Inferior parietal cortex (tissue), 1 donor: ENCODE measurements around the gene GNAL.
"Not testable (repeated sequence)": the region's sequence is repeated elsewhere in the genome, so short reads cannot be mapped to it uniquely, and the experiment has no call there.

Experiments
- DNase-seq: peaks from one replicate; pipeline ENCODE4 v3.0.0-alpha.2; 2016; ENCODE audit errors: extremely low spot score

GNAL gene

GRCh38 chr18:11906926-11907874 is 218.1 kb downstream of the GNAL start:
- no peak for DNase-seq

GRCh38 chr18:11908182-11909060 is 219.4 kb downstream of the GNAL start, which contains the start of gene MPPE1:
Gene MPPE1, minus strand, starts transcription at chr18:11908317. Its CDS starts 11,053 bp downstream, at chr18:11897264.
- DNase-seq = peak; percentile 85

GRCh38 chr18:11909061-11909455 is 220.0 kb downstream of the GNAL start:
- DNase-seq = peak; percentile 45

GRCh38 chr18:11909591-11910026 is 220.5 kb downstream of the GNAL start:
- DNase-seq = no peak

- not testable (repeated sequence) for DNase-seq
Measured at GRCh38 chr18:11916880-11917279, 227.8 kb downstream of the GNAL start.

- not testable (repeated sequence) for DNase-seq
Measured at GRCh38 chr18:11919522-11919921, 230.5 kb downstream of the GNAL start.

GRCh38 chr18:11923450-11923849 is 234.4 kb downstream of the GNAL start:
- no peak for DNase-seq

GRCh38 chr18:11925800-11926481 is 236.9 kb downstream of the GNAL start:
- no peak for DNase-seq

GRCh38 chr18:11927497-11927896 is 238.4 kb downstream of the GNAL start:
- DNase-seq = no peak

GRCh38 chr18:11932393-11932792 is 243.3 kb downstream of the GNAL start:
- DNase-seq = no peak
